ENCODE results near the gene HELZ2.

HELZ2 gene

DNA sequence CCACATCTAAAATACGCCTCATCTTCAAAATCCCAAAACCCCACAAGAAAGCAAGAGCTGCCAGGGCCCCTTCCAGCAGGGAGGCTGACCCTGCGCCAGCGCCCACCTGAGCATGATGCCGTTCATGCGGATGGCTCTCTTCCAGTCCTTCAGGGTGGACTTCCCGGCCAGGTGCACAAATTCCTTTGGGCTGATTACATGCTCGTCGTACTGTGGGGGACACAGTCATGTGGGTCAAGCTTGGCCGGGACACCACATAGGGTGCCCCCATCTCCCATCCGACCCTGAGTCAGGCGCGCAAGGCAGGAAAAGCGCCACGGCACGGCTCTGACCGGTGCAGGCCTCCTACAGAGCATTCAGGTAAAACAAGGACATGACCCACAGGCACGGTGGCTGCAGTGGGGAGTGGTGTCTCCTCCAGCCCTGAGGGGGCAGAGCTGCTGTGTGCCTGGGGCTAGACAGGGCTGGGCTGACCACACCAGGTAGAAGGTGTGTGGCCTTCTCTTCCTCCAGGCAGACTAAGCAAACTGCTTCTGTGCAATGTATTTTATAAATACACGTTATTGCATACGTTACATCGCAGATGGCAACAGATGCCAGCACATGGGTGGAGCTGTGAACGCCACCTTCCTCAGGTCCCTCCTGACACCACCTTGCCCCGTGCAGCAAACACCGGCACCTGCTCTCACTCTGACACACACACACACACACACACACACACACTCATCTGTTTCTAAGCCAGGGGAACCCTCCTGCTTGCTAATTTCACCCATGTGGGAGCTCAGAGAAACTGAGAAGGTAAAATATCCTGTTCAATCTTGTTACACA, 23.8 kb upstream of the HELZ2 start:
- Histone ChIP-seq H3K4me1 (ENCODE audit: control insufficient read depth, insufficient read depth, low read length) (no peaks in the 10 kb centered on the region; the same call in 1 of the 2 replicates), H3K4me3 (ENCODE audit: low read length) (no peak overlapping the region), H3K27me3 (ENCODE audit: control insufficient read depth, insufficient read depth, low read length) (no peaks in the 10 kb centered on the region), H3K27ac (ENCODE audit: low read length) (no peak overlapping the region), H3K9me3 (ENCODE audit: control insufficient read depth, insufficient read depth, low read length) (no peaks in the 10 kb centered on the region), H3K36me3 (ENCODE audit: control insufficient read depth, insufficient read depth, low read length) (peaks cover 15% of the 10 kb centered on the region)
- DNase-seq (ENCODE audit: low read depth, low spot score): no peak
- WGBS (ENCODE audit: insufficient coverage, insufficient read length): no CpG with 5 or more reads among the region's 23 CpGs

DNA sequence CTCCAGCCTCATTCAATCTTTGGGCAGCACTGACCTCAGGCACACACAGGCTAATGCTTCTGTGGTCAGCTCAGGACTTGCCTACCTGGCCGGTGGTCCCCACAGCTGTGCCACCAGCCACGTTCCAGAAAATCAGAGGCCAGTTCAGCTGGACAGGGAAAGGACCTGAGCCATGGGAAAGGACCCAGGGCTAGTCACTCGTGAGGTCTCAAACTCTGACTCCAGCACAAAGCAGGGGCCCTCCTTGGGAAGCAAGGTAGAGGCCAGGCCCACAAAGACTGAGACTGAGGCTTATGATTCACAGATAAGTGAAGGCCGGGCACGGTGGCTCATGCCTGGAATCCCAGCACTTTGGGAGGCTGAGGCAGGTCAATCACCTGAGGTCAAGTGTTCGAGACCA, 22.4 kb upstream of the HELZ2 start:
- DNase-seq (ENCODE audit: low read depth, low spot score): no peak
- no peak overlapping the region for H3K27ac ChIP-seq (ENCODE audit: low read length)
- H3K36me3 ChIP-seq (ENCODE audit: control insufficient read depth, insufficient read depth, low read length): peaks cover 12% of the 10 kb centered on the region
- H3K4me1 ChIP-seq (ENCODE audit: control insufficient read depth, insufficient read depth, low read length): no peaks in the 10 kb centered on the region
- H3K9me3 ChIP-seq (ENCODE audit: control insufficient read depth, insufficient read depth, low read length): no peaks in the 10 kb centered on the region
- no CpG with 5 or more reads among the region's 6 CpGs for WGBS (ENCODE audit: insufficient coverage, insufficient read length)
- H3K27me3 ChIP-seq (ENCODE audit: control insufficient read depth, insufficient read depth, low read length): no peaks in the 10 kb centered on the region
- no peak overlapping the region for H3K4me3 ChIP-seq (ENCODE audit: low read length)

DNA sequence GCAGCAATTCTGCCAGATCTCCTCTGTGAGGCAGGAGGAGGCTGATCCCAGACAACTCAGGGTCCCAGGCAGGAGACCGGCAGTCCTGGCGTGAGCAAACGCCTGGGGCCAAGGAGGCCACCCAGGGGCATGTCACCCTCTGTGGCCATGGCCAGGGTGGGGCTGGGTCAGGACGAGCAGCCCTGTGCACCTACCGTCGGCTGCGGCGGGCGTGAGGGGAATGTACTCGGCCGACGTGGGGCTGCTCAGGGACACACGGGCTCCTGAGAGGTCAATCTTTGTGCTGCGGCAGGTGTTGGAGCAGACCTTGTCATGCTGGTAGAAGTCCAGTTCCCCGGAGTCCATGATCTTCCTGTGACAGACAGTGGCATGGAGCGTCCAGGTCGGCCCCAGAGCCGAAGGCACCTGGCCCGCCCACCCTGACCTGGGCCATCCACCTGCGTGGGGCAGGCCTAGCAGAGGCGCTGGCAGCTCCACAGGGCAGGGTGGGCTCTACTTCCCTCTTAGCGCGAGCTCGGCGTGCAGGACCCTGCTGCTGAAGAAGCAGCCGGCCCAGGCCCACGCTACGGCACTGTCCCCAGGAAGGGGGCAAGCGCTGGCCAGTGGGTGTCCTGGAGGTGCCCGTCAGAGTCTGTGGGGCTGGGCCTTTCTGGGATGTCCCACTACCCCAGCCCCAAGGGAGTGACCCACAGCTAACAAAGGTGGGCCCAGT, 21.5 kb upstream of the HELZ2 start:
- no peak overlapping the region for H3K4me3 ChIP-seq (ENCODE audit: low read length)
- no peak overlapping the region for H3K27ac ChIP-seq (ENCODE audit: low read length)
- peaks cover 17% of the 10 kb centered on the region for H3K36me3 ChIP-seq (ENCODE audit: control insufficient read depth, insufficient read depth, low read length)
- H3K27me3 ChIP-seq (ENCODE audit: control insufficient read depth, insufficient read depth, low read length): no peaks in the 10 kb centered on the region
- H3K9me3 ChIP-seq (ENCODE audit: control insufficient read depth, insufficient read depth, low read length): no peaks in the 10 kb centered on the region
- no CpG with 5 or more reads among the region's 30 CpGs for WGBS (ENCODE audit: insufficient coverage, insufficient read length)
- no peaks in the 10 kb centered on the region for H3K4me1 ChIP-seq (ENCODE audit: control insufficient read depth, insufficient read depth, low read length)
- DNase-seq (ENCODE audit: low read depth, low spot score): no peak

DNA sequence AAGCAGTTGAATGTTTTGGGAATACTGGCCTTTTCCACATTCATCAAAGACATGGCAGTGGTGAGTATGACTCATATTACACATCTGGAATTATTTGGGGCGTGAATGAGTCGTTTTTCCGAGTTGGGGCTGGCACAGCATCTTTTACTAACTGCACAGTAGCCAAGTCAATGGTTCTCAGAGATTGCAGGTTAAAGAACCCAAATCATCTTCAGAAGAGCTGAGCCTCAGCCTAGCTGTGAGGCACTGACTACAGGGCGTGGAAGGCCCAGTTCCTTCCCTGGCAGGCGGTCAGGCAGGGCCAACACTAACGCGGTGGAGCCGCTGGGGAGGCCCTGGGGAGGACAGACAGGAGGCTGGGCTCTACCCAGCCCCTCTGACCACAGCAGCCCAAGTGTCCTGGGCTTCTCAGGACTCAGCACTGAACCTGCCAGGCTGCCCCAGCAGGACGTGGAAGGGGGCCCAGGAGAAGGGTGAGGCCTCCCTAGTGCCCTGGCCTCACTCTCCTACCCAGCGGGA, 20.1 kb upstream of the HELZ2 start:
- H3K36me3 ChIP-seq (ENCODE audit: control insufficient read depth, insufficient read depth, low read length): peaks cover 24% of the 10 kb centered on the region
- H3K27me3 ChIP-seq (ENCODE audit: control insufficient read depth, insufficient read depth, low read length): no peaks in the 10 kb centered on the region
- no CpG with 5 or more reads among the region's 10 CpGs for WGBS (ENCODE audit: insufficient coverage, insufficient read length)
- H3K4me1 ChIP-seq (ENCODE audit: control insufficient read depth, insufficient read depth, low read length): no peaks in the 10 kb centered on the region
- H3K27ac ChIP-seq (ENCODE audit: low read length): no peak overlapping the region
- no peaks in the 10 kb centered on the region for H3K9me3 ChIP-seq (ENCODE audit: control insufficient read depth, insufficient read depth, low read length)
- H3K4me3 ChIP-seq (ENCODE audit: low read length): no peak overlapping the region
- no peak for DNase-seq (ENCODE audit: low read depth, low spot score)

DNA sequence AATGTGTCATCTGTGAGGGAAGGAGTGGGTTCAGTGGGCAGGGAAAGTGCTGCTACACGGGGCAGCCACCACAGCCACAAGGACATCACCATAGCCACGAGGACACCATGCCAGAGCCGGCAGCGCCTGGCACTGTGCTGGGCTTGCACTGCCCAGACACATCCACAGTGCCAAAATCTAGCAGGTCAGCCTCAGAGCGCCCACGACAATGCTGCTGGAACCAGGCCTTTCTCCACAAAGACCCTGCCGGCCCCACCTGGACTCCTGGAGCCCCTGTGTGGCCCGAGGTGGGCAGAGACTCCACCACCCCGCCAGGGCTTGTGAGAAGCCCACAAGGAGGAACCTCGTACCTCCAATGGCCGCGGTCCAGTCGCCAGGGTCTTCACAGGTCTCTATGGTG, 18.6 kb upstream of the HELZ2 start:
- no CpG with 5 or more reads among the region's 13 CpGs for WGBS (ENCODE audit: insufficient coverage, insufficient read length)
- DNase-seq (ENCODE audit: low read depth, low spot score): no peak
- Histone ChIP-seq H3K27me3 (ENCODE audit: control insufficient read depth, insufficient read depth, low read length) (no peaks in the 10 kb centered on the region), H3K36me3 (ENCODE audit: control insufficient read depth, insufficient read depth, low read length) (peaks cover 18% of the 10 kb centered on the region), H3K4me3 (ENCODE audit: low read length) (no peak overlapping the region), H3K4me1 (ENCODE audit: control insufficient read depth, insufficient read depth, low read length) (no peaks in the 10 kb centered on the region), H3K9me3 (ENCODE audit: control insufficient read depth, insufficient read depth, low read length) (no peaks in the 10 kb centered on the region), H3K27ac (ENCODE audit: low read length) (no peak overlapping the region)

DNA sequence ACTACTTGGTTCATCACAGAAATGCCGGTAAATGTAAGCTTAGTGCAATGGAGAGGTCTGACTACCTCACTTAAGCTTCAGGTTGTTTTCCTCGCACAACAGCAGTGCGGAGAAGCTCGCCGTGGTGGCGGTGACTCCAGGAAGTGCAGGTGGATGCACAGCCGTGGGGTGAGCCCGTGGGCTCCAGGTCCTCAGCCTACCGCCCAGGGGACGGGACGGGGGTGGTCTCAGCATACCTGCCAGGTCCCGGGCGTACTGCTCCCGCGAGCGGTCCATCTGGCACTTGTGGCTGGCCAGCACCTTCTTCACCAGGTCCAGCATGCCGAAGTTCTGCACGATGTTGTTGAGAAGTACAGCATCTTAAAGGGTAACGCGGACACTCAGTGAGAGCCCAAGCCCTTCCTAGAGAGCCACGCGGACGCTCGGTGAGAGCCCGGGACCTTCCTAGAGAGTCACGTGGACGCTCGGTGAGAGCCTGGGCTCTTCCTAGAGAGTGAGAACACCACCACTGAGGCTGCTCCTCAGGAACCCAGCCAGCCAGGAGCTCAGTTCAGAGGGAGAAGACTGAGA, 17.8 kb upstream of the HELZ2 start:
- no peak for DNase-seq (ENCODE audit: low read depth, low spot score)
- Histone ChIP-seq H3K27me3 (ENCODE audit: control insufficient read depth, insufficient read depth, low read length) (no peaks in the 10 kb centered on the region), H3K4me1 (ENCODE audit: control insufficient read depth, insufficient read depth, low read length) (no peaks in the 10 kb centered on the region), H3K9me3 (ENCODE audit: control insufficient read depth, insufficient read depth, low read length) (no peaks in the 10 kb centered on the region), H3K36me3 (ENCODE audit: control insufficient read depth, insufficient read depth, low read length) (peaks cover 18% of the 10 kb centered on the region), H3K27ac (ENCODE audit: low read length) (no peak overlapping the region), H3K4me3 (ENCODE audit: low read length) (no peak overlapping the region)
- no CpG with 5 or more reads among the region's 28 CpGs for WGBS (ENCODE audit: insufficient coverage, insufficient read length)

DNA sequence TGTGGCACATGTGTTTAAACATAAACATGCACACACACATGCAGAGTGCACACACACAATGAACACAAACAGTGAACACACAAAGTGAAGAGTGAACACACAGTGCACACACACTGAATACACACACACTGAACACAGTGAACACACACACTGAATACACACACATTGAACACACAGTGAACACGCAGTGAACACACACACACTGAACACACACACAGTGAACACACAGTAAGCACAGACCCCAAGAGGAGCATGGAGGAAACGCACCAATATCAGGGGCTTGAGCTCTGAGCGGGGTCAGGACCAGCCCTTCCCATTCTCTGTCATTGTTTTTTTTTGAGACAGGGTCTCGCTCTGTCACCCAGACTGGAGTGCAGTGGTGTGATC, 17.1 kb upstream of the HELZ2 start:
- no peaks in the 10 kb centered on the region for H3K27me3 ChIP-seq (ENCODE audit: control insufficient read depth, insufficient read depth, low read length)
- WGBS (ENCODE audit: insufficient coverage, insufficient read length): no CpG with 5 or more reads among the region's 4 CpGs
- H3K9me3 ChIP-seq (ENCODE audit: control insufficient read depth, insufficient read depth, low read length): no peaks in the 10 kb centered on the region
- no peak overlapping the region for H3K27ac ChIP-seq (ENCODE audit: low read length)
- DNase-seq (ENCODE audit: low read depth, low spot score): no peak
- H3K36me3 ChIP-seq (ENCODE audit: control insufficient read depth, insufficient read depth, low read length): peaks cover 18% of the 10 kb centered on the region
- no peak overlapping the region for H3K4me3 ChIP-seq (ENCODE audit: low read length)
- H3K4me1 ChIP-seq (ENCODE audit: control insufficient read depth, insufficient read depth, low read length): no peaks in the 10 kb centered on the region

DNA sequence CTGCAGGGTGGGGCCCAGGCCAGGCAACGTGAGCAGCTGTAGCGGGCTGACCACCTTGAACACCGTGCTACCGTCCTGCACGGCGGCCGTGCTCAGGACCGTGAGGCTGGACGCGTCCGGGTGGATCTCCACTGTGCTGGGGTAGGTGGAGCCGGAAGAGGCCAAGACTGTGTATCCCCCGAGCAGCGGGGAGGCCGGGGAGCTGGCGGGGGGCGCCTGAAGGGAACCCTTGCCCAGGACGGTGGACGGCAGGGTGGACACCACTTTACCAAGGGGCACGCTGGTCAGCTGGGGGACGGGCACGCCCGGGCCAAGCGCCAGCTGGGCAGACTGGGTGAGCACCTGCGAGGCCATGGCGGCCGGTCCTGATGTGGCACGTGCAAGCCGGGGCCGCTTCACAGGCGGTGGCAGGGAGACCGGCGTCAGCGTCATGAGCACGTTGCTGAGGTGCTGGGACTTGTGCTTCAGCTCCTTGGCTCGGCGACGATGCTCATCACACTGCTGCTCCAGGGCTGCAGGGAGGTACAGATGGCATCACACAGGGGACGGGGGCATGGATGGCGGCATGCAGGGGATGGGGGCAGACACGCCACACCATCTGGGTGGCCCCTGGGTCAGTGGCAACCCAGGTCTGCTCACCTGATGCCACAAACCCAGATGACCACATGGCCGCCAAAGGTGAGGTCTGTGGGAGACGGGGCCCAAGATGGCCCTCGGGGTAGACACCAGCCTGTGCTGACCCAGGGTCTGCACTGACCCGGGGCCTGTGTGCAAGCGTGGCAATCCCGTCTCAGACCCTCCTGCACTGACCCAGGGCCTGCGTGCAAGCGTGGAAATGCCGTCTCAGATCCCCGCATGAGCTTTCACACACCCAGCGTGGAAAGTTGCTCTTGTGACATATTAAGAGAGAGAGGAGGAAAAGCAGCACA, 16.4 kb upstream of the HELZ2 start:
- peaks cover 18% of the 10 kb centered on the region for H3K36me3 ChIP-seq (ENCODE audit: control insufficient read depth, insufficient read depth, low read length)
- no peaks in the 10 kb centered on the region for H3K27me3 ChIP-seq (ENCODE audit: control insufficient read depth, insufficient read depth, low read length)
- H3K27ac ChIP-seq (ENCODE audit: low read length): no peak overlapping the region
- no peak overlapping the region for H3K4me3 ChIP-seq (ENCODE audit: low read length)
- no peak for DNase-seq (ENCODE audit: low read depth, low spot score)
- no peaks in the 10 kb centered on the region for H3K4me1 ChIP-seq (ENCODE audit: control insufficient read depth, insufficient read depth, low read length)
- H3K9me3 ChIP-seq (ENCODE audit: control insufficient read depth, insufficient read depth, low read length): no peaks in the 10 kb centered on the region
- WGBS (ENCODE audit: insufficient coverage, insufficient read length): no CpG with 5 or more reads among the region's 52 CpGs

DNA sequence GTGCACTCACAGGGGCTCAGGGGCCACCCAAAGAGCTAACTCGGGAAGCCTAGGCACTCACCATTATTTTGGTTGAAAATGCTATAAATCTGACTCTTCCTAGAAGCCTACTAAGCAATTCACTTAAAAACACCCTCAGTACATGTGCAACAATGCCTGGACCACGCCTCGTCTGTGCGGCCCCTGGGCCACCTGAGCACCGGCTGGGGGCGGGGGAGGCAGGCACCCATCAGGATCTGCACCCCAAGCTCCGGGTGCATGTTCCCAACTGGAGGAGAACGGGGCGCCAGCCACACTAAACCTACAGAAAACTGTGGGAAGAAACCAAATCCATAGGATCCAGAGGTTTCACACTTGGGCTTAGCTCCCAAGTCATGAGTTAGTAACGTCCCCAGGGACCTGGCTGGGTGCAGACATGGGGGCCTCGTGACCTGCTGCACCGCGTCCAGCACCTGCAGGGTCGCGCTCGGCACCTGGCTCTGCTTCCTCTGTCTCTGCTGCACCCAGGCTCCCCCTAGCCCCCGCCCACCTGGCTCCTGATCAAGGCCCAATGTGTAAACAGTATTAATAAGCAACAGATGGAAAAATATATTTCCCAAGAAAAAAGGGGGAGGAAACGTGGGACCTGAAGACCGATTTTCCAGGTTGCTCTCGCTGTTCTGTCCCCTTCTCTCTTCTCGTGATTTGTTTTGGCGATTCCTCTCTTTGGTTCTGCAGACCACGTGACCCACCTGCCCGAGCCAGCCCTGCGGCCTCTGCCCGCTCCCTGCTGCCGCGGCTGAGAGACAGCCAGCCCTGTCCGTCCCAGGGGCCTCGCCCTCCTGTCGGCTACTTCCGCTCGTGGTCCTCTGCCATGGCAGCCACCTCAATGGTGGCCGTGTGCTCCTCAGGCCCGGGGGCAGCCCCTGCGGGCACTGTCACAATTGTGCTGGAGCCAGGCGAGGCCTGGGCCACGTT, 15.5 kb upstream of the HELZ2 start:
- WGBS (ENCODE audit: insufficient coverage, insufficient read length): no CpG with 5 or more reads among the region's 38 CpGs
- H3K36me3 ChIP-seq (ENCODE audit: control insufficient read depth, insufficient read depth, low read length): peaks cover 18% of the 10 kb centered on the region
- no peak overlapping the region for H3K4me3 ChIP-seq (ENCODE audit: low read length)
- no peaks in the 10 kb centered on the region for H3K27me3 ChIP-seq (ENCODE audit: control insufficient read depth, insufficient read depth, low read length)
- H3K4me1 ChIP-seq (ENCODE audit: control insufficient read depth, insufficient read depth, low read length): no peaks in the 10 kb centered on the region
- no peaks in the 10 kb centered on the region for H3K9me3 ChIP-seq (ENCODE audit: control insufficient read depth, insufficient read depth, low read length)
- no peak for DNase-seq (ENCODE audit: low read depth, low spot score)
- H3K27ac ChIP-seq (ENCODE audit: low read length): no peak overlapping the region
